ENCODE data around the gene SPATA1.
"Not testable (repeated sequence)": the region's sequence is repeated elsewhere in the genome, so short reads cannot be mapped to it uniquely, and the experiment has no call there.

SPATA1 gene

DNA sequence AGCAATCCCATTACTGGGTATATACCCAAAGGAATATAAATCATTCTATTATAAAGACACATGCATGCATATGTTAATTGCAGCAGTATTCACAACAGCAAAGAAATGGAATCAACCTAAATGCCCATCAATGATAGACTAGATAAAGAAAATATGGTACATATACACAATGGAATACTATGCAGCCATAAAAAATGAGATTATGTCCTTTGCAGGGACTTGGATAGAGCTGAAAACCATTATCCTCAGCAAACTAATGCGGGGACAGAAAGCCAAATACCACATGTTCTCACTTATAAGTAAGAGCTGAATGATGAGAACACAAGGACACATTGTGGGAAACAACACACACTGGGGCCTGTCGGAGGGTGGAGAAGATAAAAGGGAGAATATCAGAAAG, 88.8 kb downstream of the SPATA1 start:
- not testable (repeated sequence) for DNase-seq (ENCODE audit: low read depth in 2 of 2)

DNA sequence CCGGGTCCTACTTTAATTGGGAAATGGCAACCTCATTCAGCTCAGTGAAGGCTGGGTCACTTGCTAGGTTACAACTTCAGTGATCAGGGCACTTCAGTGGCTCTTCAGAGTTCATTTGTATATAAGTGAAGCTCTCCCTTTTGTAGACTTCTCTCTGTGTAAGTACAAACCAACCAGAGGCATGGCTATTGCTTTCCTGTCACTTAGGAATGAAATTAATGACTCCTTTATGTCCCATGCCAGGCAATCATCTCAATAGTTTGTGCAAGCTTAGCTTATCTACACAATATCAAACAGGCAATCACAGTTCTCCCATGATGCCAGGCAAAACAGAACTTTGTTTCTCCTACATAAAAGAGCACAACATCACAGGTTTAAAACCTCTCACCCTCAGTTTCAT, 90.8 kb downstream of the SPATA1 start:
- no peak for DNase-seq (ENCODE audit: low read depth in 2 of 2)

DNA sequence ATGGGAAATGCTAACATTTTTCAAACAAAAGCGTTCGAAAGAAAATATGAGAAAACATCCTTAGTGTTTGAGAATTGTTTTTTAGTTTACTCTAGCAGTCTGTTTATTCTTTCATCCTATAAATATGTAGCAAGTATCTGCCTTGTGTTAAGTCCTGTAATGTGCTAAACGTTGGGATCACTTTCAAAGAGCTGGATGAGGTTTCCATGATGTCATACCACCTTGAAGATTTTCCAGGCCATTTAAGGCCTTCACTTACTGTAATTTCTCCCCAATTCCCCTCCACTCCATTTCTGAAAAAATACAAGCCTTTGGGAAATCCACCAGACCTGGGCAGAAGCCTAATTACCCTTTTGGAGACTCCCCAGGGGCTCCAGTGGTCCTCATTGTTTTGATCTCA, 92.2 kb downstream of the SPATA1 start:
- DNase-seq (ENCODE audit: low read depth in 2 of 2), result no peak

DNA sequence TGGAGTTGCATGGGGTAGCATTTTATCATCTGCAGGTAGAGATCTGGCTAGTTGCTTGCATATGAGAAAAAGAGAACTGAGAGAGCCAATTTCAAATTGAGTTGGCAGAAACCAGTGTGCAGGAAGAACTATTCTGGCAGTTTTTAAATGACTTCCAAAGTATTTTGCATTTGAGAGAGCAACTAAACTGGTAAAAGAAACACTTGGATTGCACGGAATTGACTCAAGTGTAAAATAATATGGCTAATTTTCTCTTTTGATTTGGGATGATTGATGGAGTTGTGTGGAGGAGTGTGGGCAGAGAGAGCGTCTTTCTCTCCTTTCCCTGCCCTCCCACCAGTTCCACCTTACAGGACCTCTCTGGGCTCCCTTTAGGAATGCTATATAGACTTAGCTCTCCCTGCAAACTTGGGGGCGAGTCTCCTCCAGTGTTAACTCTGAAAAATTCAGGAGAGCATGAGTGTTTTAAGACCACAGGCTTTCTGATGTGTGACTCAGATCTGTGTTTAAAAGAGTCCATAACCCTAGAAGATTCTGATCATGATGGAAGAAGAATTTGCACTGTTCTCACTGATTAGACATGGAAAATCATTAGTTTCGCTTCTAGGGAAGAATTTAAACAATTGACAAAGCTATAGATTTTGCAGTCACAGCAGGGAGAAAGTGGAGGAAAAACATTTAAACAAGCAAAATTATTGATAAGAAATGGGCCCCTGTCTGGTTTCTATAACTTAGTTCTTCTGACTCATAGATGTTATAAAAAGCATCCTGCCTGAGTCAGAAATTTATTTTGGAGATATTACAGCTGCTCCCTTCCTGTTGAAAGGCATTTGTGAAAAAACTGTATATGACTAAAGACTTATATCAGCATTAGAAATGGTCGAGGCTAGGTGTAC, 92.9 kb downstream of the SPATA1 start:
- peak; percentile 64 to 66 for DNase-seq (ENCODE audit: low read depth in 2 of 2)

DNA sequence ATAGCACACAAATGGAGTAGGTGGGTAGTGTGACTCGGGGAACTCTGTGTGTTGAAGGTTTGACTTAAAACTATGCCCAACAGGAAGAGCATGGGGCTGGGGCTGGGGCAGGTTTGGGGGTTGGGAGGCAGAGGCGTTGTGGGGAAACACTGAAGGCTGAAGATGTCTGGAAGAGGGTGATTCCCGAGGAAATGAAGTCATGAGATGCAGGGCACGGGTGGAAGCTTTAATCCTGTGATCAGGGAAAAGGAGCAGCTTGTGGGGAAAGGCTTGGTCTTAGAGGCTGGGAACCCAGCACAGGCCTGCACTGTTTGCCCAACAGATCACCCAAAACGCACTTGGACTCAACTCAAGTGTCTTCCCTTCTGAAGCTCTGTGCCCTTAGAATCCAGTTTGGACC, 94.6 kb downstream of the SPATA1 start:
- DNase-seq (ENCODE audit: low read depth in 2 of 2), result no peak

DNA sequence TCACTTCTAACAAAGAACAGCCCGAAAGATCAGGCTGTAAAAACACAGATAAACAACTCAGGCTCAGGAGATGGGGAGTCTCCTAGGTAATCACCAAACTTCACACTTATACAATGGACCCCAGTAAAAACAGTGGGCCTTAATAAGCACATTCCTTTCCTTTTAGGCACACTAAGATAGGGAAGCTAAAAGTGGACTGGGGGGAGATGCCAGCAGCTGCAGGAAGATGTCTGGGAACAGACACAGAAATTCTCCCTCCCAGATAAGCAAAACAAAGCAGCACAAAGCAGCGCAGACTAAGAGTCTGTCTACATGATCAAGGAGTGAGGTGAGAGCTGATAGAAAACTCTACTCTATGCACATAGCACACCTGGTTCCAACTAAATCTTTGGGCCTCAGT, 97.0 kb downstream of the SPATA1 start:
- DNase-seq (ENCODE audit: low read depth in 2 of 2), result no peak

DNA sequence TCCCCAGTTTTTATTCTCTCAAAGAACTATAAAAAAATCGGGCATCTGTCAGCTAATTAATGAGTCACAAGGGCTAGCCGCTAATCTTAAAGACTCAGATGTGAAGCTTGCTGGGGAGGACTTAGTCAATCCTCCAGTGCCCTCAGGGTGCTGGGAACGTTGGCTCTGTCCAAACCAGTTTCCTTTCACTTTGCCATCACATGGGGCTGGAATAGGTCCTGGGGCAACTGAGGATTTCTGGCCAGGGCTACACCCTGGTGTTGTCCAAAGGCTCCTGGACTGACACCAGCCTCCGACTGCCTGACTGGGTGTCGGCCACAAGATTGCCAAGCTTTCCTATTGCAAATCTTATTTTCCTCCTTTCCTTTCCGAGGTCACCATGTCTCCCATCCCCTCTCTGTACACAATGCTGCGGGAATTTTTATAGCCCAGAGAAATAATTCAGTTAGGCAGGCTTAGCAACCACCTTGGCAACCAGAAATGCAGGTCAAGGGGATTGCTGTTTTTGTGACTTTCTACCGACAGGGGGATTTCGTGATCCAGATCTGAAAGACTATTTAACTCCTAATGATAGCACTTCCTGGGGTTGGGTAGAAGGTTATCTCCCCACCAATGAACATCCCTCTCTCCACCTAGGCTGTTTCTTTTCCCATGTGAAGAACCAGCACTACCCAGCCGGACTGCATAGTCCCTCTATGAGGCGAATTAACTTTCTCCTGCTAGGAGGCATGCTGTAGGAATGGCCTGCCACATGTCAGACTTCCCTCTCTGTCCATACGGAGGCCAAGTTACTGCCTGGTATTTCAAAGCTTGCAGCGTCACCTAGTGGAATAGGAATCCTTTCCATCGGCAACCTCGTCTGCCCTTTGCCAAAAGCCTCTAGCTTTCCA, 98.0 kb downstream of the SPATA1 start:
- no peak for DNase-seq (ENCODE audit: low read depth in 2 of 2)

DNA sequence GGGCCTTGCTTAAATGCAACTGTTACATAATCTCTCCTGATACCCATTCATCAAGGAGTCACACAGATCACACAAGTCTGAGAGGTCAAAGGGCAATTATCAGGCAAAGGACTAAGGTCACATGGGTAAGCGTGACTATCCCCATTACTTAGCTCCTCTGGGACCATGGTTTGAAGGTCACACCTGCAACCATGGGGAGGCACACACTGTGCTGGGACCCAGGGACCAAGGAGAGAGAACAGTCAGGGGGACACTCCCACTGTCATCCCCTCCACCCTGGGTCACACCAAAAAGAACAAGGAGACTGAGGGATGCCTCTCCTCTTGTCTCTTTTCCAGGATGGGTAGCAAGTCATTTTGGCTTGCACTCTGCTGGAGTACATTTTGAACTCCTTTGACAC, 99.0 kb downstream of the SPATA1 start:
- DNase-seq (ENCODE audit: low read depth in 2 of 2), result no peak

DNA sequence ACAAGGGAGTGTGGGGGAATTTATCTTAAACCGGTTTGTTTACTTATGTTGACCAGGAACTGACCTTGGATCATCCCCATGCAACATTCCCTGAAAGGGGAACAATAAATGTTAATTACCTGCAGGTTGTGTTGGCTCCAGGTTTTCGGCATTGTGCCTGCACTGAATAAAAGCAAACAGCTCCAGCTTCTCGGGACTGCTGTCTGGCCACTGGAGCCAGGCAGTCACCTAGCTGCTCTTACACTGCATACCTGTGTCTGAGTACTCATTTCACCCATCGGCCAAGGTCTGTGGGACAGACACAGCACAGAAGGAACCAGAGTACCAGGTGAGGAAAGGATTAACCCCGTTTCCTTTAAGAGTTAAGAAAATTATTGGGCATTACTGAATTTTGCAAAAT, 100.8 kb downstream of the SPATA1 start:
- no peak for DNase-seq (ENCODE audit: low read depth in 2 of 2)

DNA sequence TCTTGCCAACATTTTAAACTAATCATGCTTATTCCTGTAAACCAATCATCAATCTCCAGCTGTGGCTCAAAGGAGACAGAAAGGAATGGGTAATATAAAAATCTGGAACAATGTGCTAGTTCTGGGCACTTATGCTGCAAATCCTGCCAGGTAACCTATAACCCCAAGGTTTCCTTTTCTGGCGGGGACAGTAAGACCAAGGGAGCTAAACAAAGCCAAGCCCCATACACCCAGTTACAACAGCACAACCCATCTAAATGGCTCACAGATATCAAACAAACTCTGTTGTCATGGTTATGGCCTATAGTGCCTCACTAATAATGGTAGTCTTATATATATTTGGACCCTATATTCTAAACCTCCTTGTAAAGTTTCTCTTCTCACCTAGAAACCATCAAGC, 104.9 kb downstream of the SPATA1 start:
- no peak for DNase-seq (ENCODE audit: low read depth in 2 of 2)

DNA sequence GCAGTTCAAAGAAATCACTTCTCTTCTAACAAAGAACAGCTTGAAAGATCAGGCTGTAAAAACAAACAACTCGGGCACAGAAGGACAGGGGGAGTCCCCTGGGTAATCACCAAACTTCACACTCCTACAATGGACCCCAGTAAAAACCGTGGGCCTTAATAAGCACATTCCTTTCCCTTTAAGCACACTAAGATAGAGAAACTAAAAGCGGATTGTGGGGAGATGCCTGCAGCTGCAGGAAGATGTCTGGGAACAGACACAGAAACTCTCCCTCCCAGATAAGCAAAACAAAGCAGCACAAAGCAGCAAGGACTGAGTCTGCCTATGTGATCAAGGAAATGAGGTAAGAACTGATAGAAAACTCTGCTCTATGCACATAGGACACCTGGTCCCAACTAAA, 105.6 kb downstream of the SPATA1 start:
- no peak for DNase-seq (ENCODE audit: low read depth in 2 of 2)

DNA sequence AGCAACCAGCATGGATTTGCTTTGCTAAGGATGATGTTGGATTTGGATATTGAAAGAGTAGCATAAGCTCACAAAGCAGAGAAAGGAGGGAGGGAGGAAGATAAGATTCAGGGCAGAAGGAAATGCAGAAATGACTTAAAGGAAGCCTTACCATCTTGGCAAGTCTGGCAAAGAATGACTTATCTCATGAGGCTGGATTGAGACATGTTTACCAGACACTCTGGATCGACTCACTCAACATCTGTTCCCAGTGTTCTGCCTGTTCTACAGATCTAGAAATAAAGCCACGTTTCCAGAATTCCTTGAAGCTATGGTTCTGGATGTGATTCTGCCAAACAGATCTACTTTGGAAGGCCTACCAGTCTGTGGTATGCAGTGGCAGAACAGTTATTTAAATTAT, 106.8 kb downstream of the SPATA1 start:
- no peak for DNase-seq (ENCODE audit: low read depth in 2 of 2)

DNA sequence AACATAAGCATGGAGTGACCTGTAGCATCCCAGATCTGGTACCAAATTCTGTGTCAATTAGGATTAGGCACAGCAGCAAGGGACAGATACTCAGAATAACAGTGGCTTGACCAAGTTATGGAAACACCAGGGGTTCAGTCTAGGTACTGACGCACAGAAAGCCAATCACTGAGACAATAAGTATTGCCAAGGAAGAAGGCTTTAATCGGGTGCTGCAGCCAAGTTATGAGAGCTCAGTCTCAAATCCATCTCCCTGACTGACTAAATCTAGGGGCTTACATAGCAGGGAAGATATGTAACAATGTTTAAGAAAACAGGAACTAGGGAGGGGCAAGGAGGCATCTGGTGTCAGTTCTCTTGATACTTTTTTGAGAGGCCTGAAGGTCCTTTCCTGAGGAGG, 107.7 kb downstream of the SPATA1 start:
- no peak for DNase-seq (ENCODE audit: low read depth in 2 of 2)

DNA sequence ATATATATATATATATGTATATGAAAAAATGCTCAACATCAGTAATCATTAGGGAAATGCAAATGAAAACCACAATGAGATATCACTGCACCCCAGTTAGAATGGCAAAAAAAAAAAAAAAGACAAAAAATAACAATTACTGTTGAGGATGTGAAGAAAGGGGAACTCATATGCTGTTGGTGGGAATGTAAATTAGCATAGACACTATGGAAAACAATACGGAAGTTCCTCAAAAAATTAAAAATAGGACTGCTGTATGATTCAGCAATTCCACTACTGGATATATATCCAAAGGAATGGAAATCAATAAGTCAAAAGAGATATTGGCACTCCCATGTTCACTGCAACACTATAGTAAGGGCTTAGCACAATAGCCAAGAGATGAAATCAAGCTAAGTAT, 109.6 kb downstream of the SPATA1 start:
- no peak for DNase-seq (ENCODE audit: low read depth in 2 of 2)
